Measurements from ENCODE around the gene CELF2.

Gene CELF2

DNA sequence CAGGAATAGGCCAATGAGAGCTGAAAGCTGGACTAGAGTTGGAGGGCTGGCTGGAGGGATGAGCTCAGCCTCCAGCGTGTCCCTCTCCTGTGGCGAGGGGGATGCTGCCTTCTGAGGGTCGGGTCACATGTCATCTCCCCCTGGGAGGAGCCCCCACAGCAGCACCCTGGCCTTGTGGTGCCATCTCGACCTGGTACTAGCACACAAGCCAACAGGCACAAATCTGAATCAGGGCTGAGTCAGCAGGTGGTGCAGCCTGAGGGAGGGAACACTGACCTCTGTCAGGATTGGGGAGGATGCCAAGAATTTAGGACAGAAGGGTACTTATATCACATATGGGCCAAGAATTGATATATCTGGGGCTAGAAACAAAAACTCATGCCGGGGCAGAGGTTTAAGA, 280.4 kb downstream of the CELF2 start:
- TF ChIP-seq, protein P1, sequence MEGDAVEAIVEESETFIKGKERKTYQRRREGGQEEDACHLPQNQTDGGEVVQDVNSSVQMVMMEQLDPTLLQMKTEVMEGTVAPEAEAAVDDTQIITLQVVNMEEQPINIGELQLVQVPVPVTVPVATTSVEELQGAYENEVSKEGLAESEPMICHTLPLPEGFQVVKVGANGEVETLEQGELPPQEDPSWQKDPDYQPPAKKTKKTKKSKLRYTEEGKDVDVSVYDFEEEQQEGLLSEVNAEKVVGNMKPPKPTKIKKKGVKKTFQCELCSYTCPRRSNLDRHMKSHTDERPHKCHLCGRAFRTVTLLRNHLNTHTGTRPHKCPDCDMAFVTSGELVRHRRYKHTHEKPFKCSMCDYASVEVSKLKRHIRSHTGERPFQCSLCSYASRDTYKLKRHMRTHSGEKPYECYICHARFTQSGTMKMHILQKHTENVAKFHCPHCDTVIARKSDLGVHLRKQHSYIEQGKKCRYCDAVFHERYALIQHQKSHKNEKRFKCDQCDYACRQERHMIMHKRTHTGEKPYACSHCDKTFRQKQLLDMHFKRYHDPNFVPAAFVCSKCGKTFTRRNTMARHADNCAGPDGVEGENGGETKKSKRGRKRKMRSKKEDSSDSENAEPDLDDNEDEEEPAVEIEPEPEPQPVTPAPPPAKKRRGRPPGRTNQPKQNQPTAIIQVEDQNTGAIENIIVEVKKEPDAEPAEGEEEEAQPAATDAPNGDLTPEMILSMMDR (IDR thresholded peaks at IDR 0.05; ENCODE audit: insufficient read depth, low read depth, low read length, missing control alignments) = no peak
- H3K4me3 ChIP-seq (ENCODE audit: low read length) = no peak overlapping the region
- peak; percentile 43 for DNase-seq (ENCODE audit: low read depth)

- TF ChIP-seq, protein P1 (IDR thresholded peaks at IDR 0.05; ENCODE audit: insufficient read depth, low read depth, low read length, missing control alignments) = no peak
- no peak overlapping the region for H3K4me3 ChIP-seq (ENCODE audit: low read length)
- DNase-seq (ENCODE audit: low read depth) = no peak
These were observed 281.5 kb downstream of the CELF2 start for GRCh38 chr10:11299125-11299524.

DNA sequence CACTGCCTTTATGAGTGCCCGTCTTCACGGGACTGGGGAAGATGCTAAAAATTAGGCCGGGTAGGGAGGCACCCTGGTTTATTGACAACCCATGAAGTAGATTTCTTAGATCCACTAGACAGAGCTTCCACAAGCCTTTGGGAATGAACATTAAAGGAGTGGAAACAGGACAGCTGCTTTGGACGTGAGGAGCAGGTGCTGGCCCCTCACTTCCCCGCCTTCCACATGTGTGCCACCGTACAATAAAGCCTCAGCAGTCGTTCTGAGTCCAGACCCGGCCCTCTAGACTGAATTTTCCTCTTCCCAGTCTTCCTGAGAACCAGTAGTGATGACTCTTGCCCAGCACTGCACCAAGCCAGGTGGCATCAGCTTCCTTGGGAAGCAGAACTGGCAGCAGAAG, 282.4 kb downstream of the CELF2 start:
- DNase-seq (ENCODE audit: low read depth) = no peak
- no peak overlapping the region for H3K4me3 ChIP-seq (ENCODE audit: low read length)
- TF ChIP-seq, protein P1 (IDR thresholded peaks at IDR 0.05; ENCODE audit: insufficient read depth, low read depth, low read length, missing control alignments) = no peak

DNA sequence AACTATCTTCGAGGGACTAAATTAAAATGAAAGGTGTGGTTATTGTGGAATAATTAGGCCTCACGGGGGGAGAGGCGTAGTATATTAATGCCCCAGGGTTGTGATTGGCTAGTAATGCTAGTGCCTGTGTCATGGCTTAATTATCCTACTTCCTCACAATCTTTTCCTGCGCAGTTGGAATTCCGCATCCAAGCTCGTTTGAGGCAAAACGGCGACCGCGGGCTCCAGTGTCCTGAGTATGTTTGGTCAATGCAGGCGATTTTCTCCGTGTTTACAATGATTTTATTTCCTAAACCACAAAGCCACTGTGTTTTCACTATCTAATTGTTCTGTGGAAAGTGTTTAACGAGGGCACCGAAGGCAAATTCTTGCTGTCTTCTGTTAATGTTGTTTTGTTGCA, 282.9 kb downstream of the CELF2 start:
- no peak for DNase-seq (ENCODE audit: low read depth)
- TF ChIP-seq, protein P1 (IDR thresholded peaks at IDR 0.05; ENCODE audit: insufficient read depth, low read depth, low read length, missing control alignments) = no peak
- no peak overlapping the region for H3K4me3 ChIP-seq (ENCODE audit: low read length)

DNA sequence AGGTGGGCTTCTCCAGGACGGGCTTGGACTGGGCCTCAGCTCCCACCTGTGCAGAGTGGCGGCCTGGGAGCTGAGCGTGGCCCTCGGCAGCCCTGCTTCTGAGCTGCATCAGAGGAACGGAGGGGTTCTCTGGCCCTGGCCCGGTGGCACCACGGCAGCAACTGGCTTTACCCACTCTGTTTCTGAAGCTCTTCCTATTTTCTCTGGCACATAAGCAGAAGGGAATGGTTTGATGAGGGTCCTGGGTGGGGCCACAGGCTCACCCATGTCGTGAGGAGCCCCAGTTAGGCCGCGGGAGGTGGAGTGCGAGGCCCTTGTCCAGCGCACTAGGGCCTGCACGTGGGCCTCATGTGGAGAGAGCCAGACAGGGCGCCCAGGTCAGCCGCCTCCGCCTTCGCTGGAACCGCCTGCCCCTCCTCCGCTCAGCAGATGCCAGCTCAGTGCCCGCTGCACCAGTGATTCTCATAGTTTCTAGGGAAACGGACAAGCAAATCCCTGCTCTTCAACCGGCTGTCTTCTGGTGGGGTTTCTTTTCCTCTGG, 284.0 kb downstream of the CELF2 start:
- TF ChIP-seq, protein P1 (IDR thresholded peaks at IDR 0.05; ENCODE audit: insufficient read depth, low read depth, low read length, missing control alignments) = no peak
- no peak for DNase-seq (ENCODE audit: low read depth)
- no peak overlapping the region for H3K4me3 ChIP-seq (ENCODE audit: low read length)

GRCh38 chr10:11302181-11302580, 284.5 kb downstream of the CELF2 start:
- no peak overlapping the region for H3K4me3 ChIP-seq (ENCODE audit: low read length)
- DNase-seq (ENCODE audit: low read depth) = no peak
- TF ChIP-seq, protein P1 (IDR thresholded peaks at IDR 0.05; ENCODE audit: insufficient read depth, low read depth, low read length, missing control alignments) = no peak

All from epithelial cell of esophagus (primary cell).